ENCODE data around the gene ETV7.
"Not testable (repeated sequence)": the region's sequence is repeated elsewhere in the genome, so short reads cannot be mapped to it uniquely, and the experiment has no call there.

The ETV7 gene

DNA sequence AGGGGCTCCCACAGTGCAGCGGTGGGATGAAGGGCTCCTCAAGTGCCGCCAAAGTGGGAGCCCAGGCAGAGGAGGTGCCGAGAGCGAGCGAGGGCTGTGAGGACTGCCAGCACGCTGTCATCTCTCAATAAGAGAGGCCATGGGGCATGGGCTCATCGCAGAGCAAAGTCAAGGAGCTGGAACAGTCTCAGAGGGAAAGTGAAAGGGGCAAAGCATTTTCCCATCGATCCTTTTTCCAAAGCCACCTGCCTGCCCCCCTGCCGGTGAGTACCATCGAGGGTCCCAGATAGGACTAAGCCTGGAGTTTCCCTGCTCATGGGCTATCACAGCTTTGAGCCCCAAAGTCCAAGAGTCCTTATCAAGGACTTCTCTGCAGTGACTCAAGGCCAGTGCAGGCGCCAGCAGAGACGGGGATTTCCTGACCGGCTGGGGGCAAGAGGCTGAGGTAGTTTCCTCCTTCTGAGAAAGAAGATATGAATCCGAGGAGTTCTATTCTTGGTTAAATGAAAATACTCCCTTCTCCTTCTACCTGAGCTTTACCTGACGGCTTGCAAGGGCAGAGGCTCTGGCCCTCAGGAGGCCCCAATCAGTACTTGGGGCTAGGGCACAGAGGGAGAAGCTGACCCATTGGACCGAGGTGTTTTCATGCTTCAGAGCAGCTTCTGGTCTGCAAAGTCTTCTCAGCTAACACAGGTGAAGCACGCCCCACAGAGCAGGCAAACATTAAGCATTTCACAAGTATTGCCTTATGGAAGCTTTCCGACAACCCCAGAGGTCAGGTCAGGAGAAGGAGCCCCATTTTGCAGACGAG is 22.6 kb downstream of the ETV7 start:
- in situ Hi-C loops (cut with MboI; ENCODE audit: low sequenced_read_pairs), result no loop called here

GRCh38 chr6:36364061-36364635 is 23.3 kb downstream of the ETV7 start:
- in situ Hi-C loops (cut with MboI; ENCODE audit: low sequenced_read_pairs), result not testable (repeated sequence)

GRCh38 chr6:36363371-36363752 is 24.1 kb downstream of the ETV7 start:
- in situ Hi-C loops (cut with MboI; ENCODE audit: low sequenced_read_pairs), result not testable (repeated sequence)

DNA sequence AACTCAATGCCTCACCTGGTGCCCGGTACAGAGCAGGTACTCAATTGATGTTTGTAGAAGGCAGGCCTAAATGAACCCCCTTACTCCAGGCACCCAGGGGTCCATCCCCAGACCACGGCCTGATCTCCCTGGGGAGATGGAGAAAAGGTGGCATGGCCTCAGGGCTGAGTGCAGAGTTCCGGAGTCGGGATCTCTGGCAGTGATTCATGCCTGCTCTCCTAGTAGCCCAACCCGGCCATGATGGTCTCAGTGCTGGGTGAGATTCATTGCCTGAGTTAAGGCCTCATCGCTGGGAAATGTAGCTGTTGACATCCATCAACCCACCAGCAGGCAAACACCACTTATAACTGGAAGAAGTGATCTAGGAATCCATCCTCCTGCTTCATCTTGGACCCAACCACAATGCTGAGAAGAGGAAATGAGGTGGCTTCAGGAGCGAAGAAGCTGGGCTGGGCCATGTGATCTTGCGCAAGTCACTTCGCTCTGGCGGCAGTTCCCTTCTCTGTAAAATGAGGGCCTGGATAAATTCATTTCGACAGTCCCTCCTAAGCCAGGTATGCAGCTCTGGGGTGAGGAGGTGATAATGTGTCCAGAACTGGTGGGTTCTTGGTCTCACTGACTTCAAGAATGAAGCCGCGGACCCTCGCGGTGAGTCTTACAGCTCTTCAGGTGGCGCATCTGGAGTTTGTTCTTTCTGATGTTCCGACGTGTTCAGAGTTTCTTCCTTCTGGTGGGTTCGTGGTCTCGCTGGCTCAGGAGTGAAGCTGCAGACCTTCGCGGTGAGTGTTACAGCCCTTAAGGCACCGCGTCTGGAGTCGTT is 24.7 kb downstream of the ETV7 start:
- in situ Hi-C loops (cut with MboI; ENCODE audit: low sequenced_read_pairs), result no loop called here

DNA sequence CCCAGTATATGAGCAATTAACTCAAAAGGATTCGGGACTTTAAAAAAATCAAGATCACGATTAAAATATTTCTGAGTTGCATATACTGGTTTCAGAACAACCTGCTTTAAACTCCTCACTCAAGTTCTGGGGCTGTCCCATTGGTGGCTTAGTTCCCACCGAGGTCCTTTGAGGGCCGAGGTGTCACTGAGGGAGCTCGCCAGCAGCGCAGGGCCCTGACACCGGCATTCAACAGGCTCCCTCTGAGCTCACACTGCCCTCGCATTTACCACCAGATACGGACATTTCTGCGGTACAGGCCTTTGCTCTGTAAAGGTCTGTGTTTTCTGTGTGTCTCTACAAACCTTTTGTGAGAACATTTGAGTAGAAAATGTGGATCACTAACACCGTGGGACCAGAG is 26.4 kb downstream of the ETV7 start:
- in situ Hi-C loops (cut with MboI; ENCODE audit: low sequenced_read_pairs), result no loop called here

- in situ Hi-C loops (cut with MboI; ENCODE audit: low sequenced_read_pairs), result no loop called here
Observed at GRCh38 chr6:36360241-36361054, 27.0 kb downstream of the ETV7 start.

GRCh38 chr6:36358226-36358915 is 29.1 kb downstream of the ETV7 start:
- in situ Hi-C loops (cut with MboI; ENCODE audit: low sequenced_read_pairs), result no loop called here

- in situ Hi-C loops (cut with MboI; ENCODE audit: low sequenced_read_pairs), result no loop called here
Observed at GRCh38 chr6:36357872-36358225, 29.6 kb downstream of the ETV7 start.

- in situ Hi-C loops (cut with MboI; ENCODE audit: low sequenced_read_pairs), result no loop called here
Observed at GRCh38 chr6:36355819-36356218, 31.6 kb downstream of the ETV7 start.

DNA sequence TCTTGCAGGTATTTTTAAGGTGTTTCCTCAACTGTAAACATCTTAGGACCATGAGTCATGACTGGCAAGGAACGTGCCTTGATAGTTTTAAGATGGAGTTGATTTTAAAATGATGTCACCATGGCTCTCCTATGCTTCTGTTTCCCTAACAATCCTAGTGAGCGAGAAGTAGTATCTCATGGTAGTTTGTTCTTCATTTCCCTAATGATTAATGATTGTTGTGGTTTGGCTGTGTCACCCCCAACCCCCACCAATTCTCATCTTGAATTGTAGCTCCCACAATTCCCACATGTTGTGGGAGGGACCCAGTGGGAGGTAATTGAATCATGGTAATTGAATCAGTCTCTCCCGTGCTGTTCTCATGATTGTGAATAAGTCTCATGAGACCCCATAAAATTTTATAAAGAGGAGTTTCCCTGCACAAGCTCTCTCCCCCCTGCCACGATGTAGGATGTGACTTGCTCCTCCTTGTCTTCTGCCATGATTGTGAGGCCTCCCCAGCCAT is 34.0 kb downstream of the ETV7 start:
- in situ Hi-C loops (cut with MboI; ENCODE audit: low sequenced_read_pairs), result no loop called here

DNA sequence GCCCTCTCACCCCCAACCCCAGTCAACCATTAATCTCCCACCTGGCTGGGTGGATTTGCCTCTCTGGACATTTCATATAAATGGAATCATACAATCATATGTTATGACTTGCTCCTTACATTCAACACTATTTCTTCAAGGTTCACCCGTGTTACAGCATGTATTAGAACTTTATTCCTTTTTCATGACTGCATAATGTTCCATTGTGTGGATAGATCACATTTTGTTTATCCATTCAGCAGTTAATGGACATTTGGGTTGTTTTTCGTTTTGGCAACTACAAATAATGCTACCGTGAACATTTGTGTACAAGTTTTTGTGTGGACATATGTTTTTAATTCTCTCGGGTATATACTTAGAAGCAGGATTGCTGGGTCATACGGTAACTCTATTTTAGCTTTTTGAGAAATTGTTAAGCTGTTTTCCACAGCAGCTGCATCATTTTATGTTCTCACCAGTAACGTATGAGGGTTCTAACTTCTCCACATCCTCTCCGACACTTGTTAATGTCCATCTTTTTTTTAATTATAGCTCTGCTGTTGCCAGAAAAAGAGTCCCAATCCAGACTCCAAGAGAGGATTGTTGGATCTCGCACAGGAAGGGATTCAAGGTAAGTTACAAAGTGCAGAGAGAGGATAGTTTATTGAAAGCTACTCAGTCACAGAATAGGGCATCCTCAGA is 34.9 kb downstream of the ETV7 start:
- in situ Hi-C loops (cut with MboI; ENCODE audit: low sequenced_read_pairs), result no loop called here

- in situ Hi-C loops (cut with MboI; ENCODE audit: low sequenced_read_pairs), result no loop called here
Observed at GRCh38 chr6:36350681-36351571, 36.5 kb downstream of the ETV7 start.

- in situ Hi-C loops (cut with MboI; ENCODE audit: low sequenced_read_pairs), result no loop called here
Observed at GRCh38 chr6:36350082-36350481, 37.4 kb downstream of the ETV7 start.

- in situ Hi-C loops (cut with MboI; ENCODE audit: low sequenced_read_pairs), result no loop called here
Observed at GRCh38 chr6:36349240-36349639, 38.2 kb downstream of the ETV7 start.

DNA sequence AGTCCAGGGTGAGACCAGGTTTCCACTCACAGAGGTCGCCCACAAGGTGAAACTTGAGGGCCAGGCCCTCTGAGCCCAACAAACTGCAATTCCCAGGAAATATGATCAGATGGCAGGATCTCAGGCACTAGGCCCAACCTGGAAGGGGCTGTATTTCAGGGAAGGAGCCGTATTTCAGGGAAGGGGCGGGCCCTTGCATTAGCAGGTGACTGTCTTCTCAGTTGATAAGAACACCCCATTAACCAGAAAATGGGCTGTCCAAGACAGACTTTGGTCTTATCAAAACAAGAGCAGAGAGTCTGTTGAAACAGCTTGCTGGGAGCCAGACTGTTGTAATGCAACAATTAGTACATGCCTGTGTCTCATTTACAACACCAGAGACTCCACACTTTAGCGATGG is 39.8 kb downstream of the ETV7 start:
- in situ Hi-C loops (cut with MboI; ENCODE audit: low sequenced_read_pairs), result no loop called here

- in situ Hi-C loops (cut with MboI; ENCODE audit: low sequenced_read_pairs), result no loop called here
Observed at GRCh38 chr6:36346486-36347273, 40.8 kb downstream of the ETV7 start.

DNA sequence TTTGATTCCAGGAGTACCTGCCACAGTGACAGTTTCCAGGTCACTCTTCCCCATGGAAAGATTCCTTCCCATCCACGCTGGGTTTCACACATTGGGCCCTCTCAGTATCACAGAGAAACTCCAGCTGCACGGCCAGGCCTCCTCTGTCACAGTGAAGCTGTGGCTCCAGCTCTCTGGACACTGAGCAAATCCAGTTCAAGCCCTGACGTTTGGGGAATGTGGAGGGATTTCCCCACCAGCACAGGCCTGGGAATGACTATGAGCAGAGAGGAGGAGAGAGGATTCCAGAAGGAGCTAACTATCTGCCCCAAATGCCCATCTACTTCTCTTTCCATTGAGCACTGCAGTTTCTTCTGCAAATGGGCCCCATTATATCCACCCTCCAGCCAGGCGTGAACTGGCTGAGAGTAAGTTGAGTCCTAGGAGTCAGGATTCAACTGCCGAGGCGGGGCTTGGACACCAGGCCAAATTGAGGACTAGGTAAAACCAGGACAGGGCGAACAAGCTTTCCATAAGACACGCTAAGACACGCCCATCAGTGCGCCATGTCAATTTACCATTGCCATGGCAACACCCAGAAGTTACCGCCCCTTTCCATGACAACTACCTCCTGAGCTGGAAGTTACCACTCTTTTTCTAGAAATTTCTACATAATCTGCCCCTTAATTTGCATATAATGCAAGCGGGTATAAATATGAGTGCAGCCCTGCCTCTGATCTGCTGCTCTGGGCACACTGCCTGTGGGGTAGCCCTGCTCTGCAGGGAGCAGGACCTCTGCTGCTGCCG is 41.6 kb downstream of the ETV7 start:
- in situ Hi-C loops (cut with MboI; ENCODE audit: low sequenced_read_pairs), result no loop called here

Measured in HL-60/S4 treated with retinoic acid at 250 ng/mL for 4 days and 3 days (cell line).